Measurements from ENCODE around the gene ZNF692. TPM values are rescaled to one million over a fixed set of nuclear protein-coding genes. Genes with fewer than 3 reads are reported as not detected.

ZNF692 gene
- total and polyA plus RNA-seq, 2 of the 13 experiments (the other 11 are each of a cell fraction or from before 2014, with no cell fraction given), result 27.3 to 45.8 TPM

- TF ChIP-seq TSC22D2 (CRISPR knock-in tag; IDR thresholded peaks at IDR 0.05; ENCODE audit: borderline replicate concordance) (0 out of 2 replicates have a peak, but pooled peaks have one; percentile 51), ZNF709 (CRISPR knock-in tag; IDR thresholded peaks at IDR 0.05) (peak; percentile 47; the same call in 1 of the 2 replicates), KLF12 (CRISPR knock-in tag; IDR thresholded peaks at IDR 0.05; ENCODE audit: borderline replicate concordance) (0 out of 2 replicates have a peak, but pooled peaks have one; percentile 50), ZNF660 (CRISPR knock-in tag; IDR thresholded peaks at IDR 0.05; ENCODE audit: borderline replicate concordance, low read depth) (no peak), ZNF776 (CRISPR knock-in tag; IDR thresholded peaks at IDR 0.05) (no peak; the same call in 1 of the 2 replicates), SCMH1 (CRISPR knock-in tag; IDR thresholded peaks at IDR 0.05; ENCODE audit: borderline replicate concordance) (no peak), SOX6 (IDR thresholded peaks at IDR 0.05) (no peak), SOX6 (CRISPR knock-in tag; IDR thresholded peaks at IDR 0.05) (no peak; the same call in 1 of the 2 replicates), ZNF296 (CRISPR knock-in tag; conservative IDR thresholded peaks at IDR 0.05) (peak; percentile 89), EZH2 (conservative IDR thresholded peaks at IDR 0.05; ENCODE audit: low read depth, low read length) (no peak), ZNF615 (CRISPR knock-in tag; IDR thresholded peaks at IDR 0.05; ENCODE audit: borderline replicate concordance) (peak; percentile 33; the same call in 1 of the 2 replicates), PITX1 (CRISPR knock-in tag; IDR thresholded peaks at IDR 0.05) (peak; percentile 42), ZNF777 (CRISPR knock-in tag; IDR thresholded peaks at IDR 0.05) (peak; percentile 41; the same call in 1 of the 2 replicates), GABPB1 (CRISPR knock-in tag; IDR thresholded peaks at IDR 0.05) (peak; percentile 75), ZNF616 (CRISPR knock-in tag; IDR thresholded peaks at IDR 0.05; ENCODE audit: low read depth) (0 out of 2 replicates have a peak, but pooled peaks have one; percentile 22), MTF1 (CRISPR knock-in tag; IDR thresholded peaks at IDR 0.05) (no peak), FOXP4 (CRISPR knock-in tag; IDR thresholded peaks at IDR 0.05) (no peak), ZNF598 (CRISPR knock-in tag; IDR thresholded peaks at IDR 0.05; ENCODE audit: borderline replicate concordance) (peak; percentile 88)
Observed at GRCh38 chr1:248838357-248839167, 20.3 kb downstream of the ZNF692 start (continued).

Measured in HepG2 (cell line).